Measurements from ENCODE around the gene S100A4.

The S100A4 gene

GRCh38 chr1:153503766-153504165 lies 41.8 kb downstream of the S100A4 start:
- FAIRE-seq = no peak

GRCh38 chr1:153498746-153499145 lies 46.9 kb downstream of the S100A4 start:
- no peak for FAIRE-seq

- no peak for FAIRE-seq
These were observed 50.1 kb downstream of the S100A4 start for GRCh38 chr1:153495536-153495935.

- FAIRE-seq = no peak
These were observed 50.5 kb downstream of the S100A4 start for GRCh38 chr1:153494976-153495535.
